Subcutaneous abdominal adipose tissue (tissue), 5 donors: ENCODE data around the gene SCOC.
A peak's percentile ranks its signal among the peaks of the same experiment; 100 is the strongest.

Source experiments
- H3K27ac ChIP-seq: one replicate; pipeline ENCODE4 v1.7.0; 2013; ENCODE audit warnings: low read depth, mild to moderate bottlenecking, inconsistent platforms, low read length, moderate library complexity
- H3K27me3 ChIP-seq, 5 donors: one replicate each; pipeline ENCODE4 v1.7.0; 2013; ENCODE audit warnings: low read length in 5 of 5, inconsistent platforms in 1 of 5; ENCODE audit not compliant: control insufficient read depth in 5 of 5, insufficient read depth in 4 of 5
- H3K36me3 ChIP-seq, 5 donors: one replicate each; pipeline ENCODE4 v1.7.0; 2013; ENCODE audit warnings: low read length in 5 of 5; ENCODE audit not compliant: control insufficient read depth in 5 of 5, insufficient read depth in 5 of 5
- H3K4me1 ChIP-seq, 5 donors: one replicate each; pipeline ENCODE4 v1.7.0; 2013; ENCODE audit warnings: low read length in 5 of 5, mild to moderate bottlenecking in 3 of 5, moderate library complexity in 1 of 5; ENCODE audit not compliant: control insufficient read depth in 5 of 5, insufficient read depth in 5 of 5
- H3K4me3 ChIP-seq, 5 donors: one replicate each; pipeline ENCODE4 v1.7.0; 2013; ENCODE audit warnings: low read length in 5 of 5, low read depth in 1 of 5
- H3K9ac ChIP-seq, 5 donors: one replicate each; pipeline ENCODE4 v1.7.0; 2013; ENCODE audit warnings: low read length in 5 of 5, mild to moderate bottlenecking in 4 of 5, moderate library complexity in 3 of 5
- H3K9me3 ChIP-seq, 5 donors: one replicate each; pipeline ENCODE4 v1.7.0; 2013; ENCODE audit warnings: low read length in 5 of 5; ENCODE audit not compliant: control insufficient read depth in 5 of 5
- donor health status: healthy.
- donor health status: healthy.
- donor health status: healthy.
- donor health status: healthy.
- donor health status: healthy.

SCOC gene

GRCh38 chr4:140343303-140343702 is 30.1 kb upstream of the SCOC start:
- H3K9ac ChIP-seq, result peak overlapping the region in 1 of 5 donors; percentile 8
- no peaks in the 10 kb centered on the region for H3K27me3 ChIP-seq
- H3K4me3 ChIP-seq, result peak overlapping the region in 2 of 5 donors; percentile 30 to 43
- no peak overlapping the region for H3K27ac ChIP-seq
- H3K9me3 ChIP-seq, result no peaks in the 10 kb centered on the region
- no peaks in the 10 kb centered on the region for H3K36me3 ChIP-seq
- H3K4me1 ChIP-seq, result peaks cover 0 to 12% (median 7%) of the 10 kb centered on the region in 5 donors

GRCh38 chr4:140344101-140344500 is 29.3 kb upstream of the SCOC start:
- no peaks in the 10 kb centered on the region for H3K27me3 ChIP-seq
- no peak overlapping the region for H3K4me3 ChIP-seq
- H3K9me3 ChIP-seq, result no peaks in the 10 kb centered on the region
- H3K4me1 ChIP-seq, result peaks cover 0 to 12% (median 7%) of the 10 kb centered on the region in 5 donors
- H3K36me3 ChIP-seq, result no peaks in the 10 kb centered on the region
- H3K27ac ChIP-seq, result no peak overlapping the region
- no peak overlapping the region for H3K9ac ChIP-seq

- H3K9me3 ChIP-seq, result no peaks in the 10 kb centered on the region
- no peak overlapping the region for H3K4me3 ChIP-seq
- H3K36me3 ChIP-seq, result no peaks in the 10 kb centered on the region
- no peaks in the 10 kb centered on the region for H3K27me3 ChIP-seq
- no peak overlapping the region for H3K27ac ChIP-seq
- H3K9ac ChIP-seq, result no peak overlapping the region
- H3K4me1 ChIP-seq, result peaks cover 0 to 12% (median 7%) of the 10 kb centered on the region in 5 donors
Measured at GRCh38 chr4:140344621-140345020, 28.8 kb upstream of the SCOC start.

GRCh38 chr4:140346136-140346535 is 27.3 kb upstream of the SCOC start:
- Histone ChIP-seq H3K27ac (no peak overlapping the region), H3K4me3 (no peak overlapping the region)

GRCh38 chr4:140349816-140350215 is 23.6 kb upstream of the SCOC start:
- no peak overlapping the region for H3K27ac ChIP-seq
- H3K27me3 ChIP-seq, result no peaks in the 10 kb centered on the region
- H3K4me3 ChIP-seq, result no peak overlapping the region

More at GRCh38 chr4:140346136-140346535, 27.3 kb upstream of the SCOC start:
- H3K27me3 ChIP-seq, result no peaks in the 10 kb centered on the region
- no peaks in the 10 kb centered on the region for H3K9me3 ChIP-seq
- peaks cover 0 to 12% (median 7%) of the 10 kb centered on the region in 5 donors for H3K4me1 ChIP-seq
- no peaks in the 10 kb centered on the region for H3K36me3 ChIP-seq
- no peak overlapping the region for H3K9ac ChIP-seq

GRCh38 chr4:140351093-140352075 is 22.1 kb upstream of the SCOC start:
- H3K4me1 ChIP-seq, result no peaks in the 10 kb centered on the region
- no peaks in the 10 kb centered on the region for H3K27me3 ChIP-seq
- H3K9me3 ChIP-seq, result no peaks in the 10 kb centered on the region
- H3K27ac ChIP-seq, result no peak overlapping the region
- H3K36me3 ChIP-seq, result no peaks in the 10 kb centered on the region
- no peak overlapping the region for H3K9ac ChIP-seq
- H3K4me3 ChIP-seq, result no peak overlapping the region

More at GRCh38 chr4:140349816-140350215, 23.6 kb upstream of the SCOC start:
- Histone ChIP-seq H3K9me3 (no peaks in the 10 kb centered on the region), H3K4me1 (no peaks in the 10 kb centered on the region), H3K36me3 (no peaks in the 10 kb centered on the region), H3K9ac (no peak overlapping the region)

- Histone ChIP-seq H3K36me3 (no peaks in the 10 kb centered on the region), H3K9me3 (no peaks in the 10 kb centered on the region), H3K27ac (no peak overlapping the region), H3K4me1 (no peaks in the 10 kb centered on the region), H3K27me3 (peaks cover 0 to 6% (median 0%) of the 10 kb centered on the region in 5 donors), H3K9ac (no peak overlapping the region), H3K4me3 (no peak overlapping the region)
Measured at GRCh38 chr4:140353786-140354185, 19.7 kb upstream of the SCOC start.

GRCh38 chr4:140355288-140355687 is 18.2 kb upstream of the SCOC start:
- Histone ChIP-seq H3K4me1 (no peaks in the 10 kb centered on the region), H3K27me3 (peaks cover 0 to 6% (median 0%) of the 10 kb centered on the region in 5 donors), H3K36me3 (no peaks in the 10 kb centered on the region), H3K9me3 (no peaks in the 10 kb centered on the region), H3K27ac (no peak overlapping the region), H3K9ac (no peak overlapping the region), H3K4me3 (no peak overlapping the region)

- H3K4me1 ChIP-seq, result no peaks in the 10 kb centered on the region
- H3K9me3 ChIP-seq, result no peaks in the 10 kb centered on the region
- no peaks in the 10 kb centered on the region for H3K36me3 ChIP-seq
- no peak overlapping the region for H3K27ac ChIP-seq
- H3K4me3 ChIP-seq, result no peak overlapping the region
- no peak overlapping the region for H3K9ac ChIP-seq
- H3K27me3 ChIP-seq, result peaks cover 0 to 6% (median 0%) of the 10 kb centered on the region in 5 donors
Measured at GRCh38 chr4:140357868-140358267, 15.6 kb upstream of the SCOC start.

GRCh38 chr4:140358281-140358680 is 15.2 kb upstream of the SCOC start:
- peaks cover 0 to 6% (median 0%) of the 10 kb centered on the region in 5 donors for H3K27me3 ChIP-seq
- no peak overlapping the region for H3K4me3 ChIP-seq
- H3K36me3 ChIP-seq, result no peaks in the 10 kb centered on the region
- no peaks in the 10 kb centered on the region for H3K4me1 ChIP-seq
- H3K9ac ChIP-seq, result no peak overlapping the region
- no peaks in the 10 kb centered on the region for H3K9me3 ChIP-seq
- no peak overlapping the region for H3K27ac ChIP-seq
